Uterus (tissue), 4 donors: Measurements from ENCODE around the gene TSSK2. TPM values are rescaled to one million over a fixed set of nuclear protein-coding genes. Genes with fewer than 3 reads are reported as not detected.

Experiments used
- DNase-seq, 2 donors: peaks; one replicate each; pipeline ENCODE4 v3.0.0-alpha.2; 2019 to 2020
- H3K27ac ChIP-seq, 2 donors: fragments of 200-600 bp; sonication (generic); 1 replicate in 1 of 2; 2 replicates in 1 of 2; pipeline ENCODE4 v1.5.1; 2016 to 2018
- H3K27me3 ChIP-seq, 2 donors: fragments of 200-600 bp; sonication (generic); one replicate each; pipeline ENCODE4 v1.5.1; 2018 to 2019; ENCODE audit warnings: control low read depth in 1 of 2
- H3K36me3 ChIP-seq, 2 donors: fragments of 200-600 bp; sonication (generic); one replicate each; pipeline ENCODE4 v1.5.1; 2019; ENCODE audit warnings: control low read depth in 1 of 2
- H3K4me1 ChIP-seq, 2 donors: fragments of 200-600 bp; sonication (generic); one replicate each; pipeline ENCODE4 v1.5.1; 2018 to 2019; ENCODE audit warnings: control low read depth in 1 of 2
- H3K4me3 ChIP-seq, 2 donors: fragments of 200-600 bp; sonication (generic); 1 replicate in 1 of 2; 2 replicates in 1 of 2; pipeline ENCODE4 v1.5.1; 2018 to 2019; ENCODE audit warnings: mild to moderate bottlenecking in 1 of 2
- H3K9me3 ChIP-seq, 2 donors: fragments of 200-600 bp; sonication (generic); one replicate each; pipeline ENCODE4 v1.5.1; 2019; ENCODE audit warnings: control low read depth in 1 of 2
- POLR2A ChIP-seq, 2 donors: fragments of 450-650 bp; IDR thresholded peaks; one replicate each; pipeline ENCODE4 v1.6.1; 2016; ENCODE audit warnings: antibody characterized with exemption in 2 of 2, mild to moderate bottlenecking in 1 of 2, moderate library complexity in 1 of 2
- intact Hi-C: fragments of 100-400 bp; cut with DNase I; formaldehyde crosslinking; loops from one replicate; pipeline ENCODE4 v1.15.1; 2023; ENCODE audit warnings: low total_unique reads
- total RNA-seq, 4 donors: library from RNA; depleted of rRNA in 3 of 4; stranded (reverse); fragments of >200 nt in 3 of 4; gene quantifications; one replicate each; pipeline versions ENCODE4 v1.1.0 to v1.2.4, GENCODE V29; 2014 to 2023
- TF ChIP-seq, protein P1 (sequence below), 4 experiments: fragments of 200-600 bp in 2 of 4; fragments of 450-650 bp in 2 of 4; sonication (generic) in 2 of 4; IDR thresholded peaks; one replicate each; pipeline ENCODE4 v1.5.1; 2016 to 2019; ENCODE audit warnings: antibody characterized with exemption in 4 of 4, mild to moderate bottlenecking in 2 of 4, moderate library complexity in 1 of 4
- donor health status: DM: yes; HTN: yes; CAD: no.

The TSSK2 gene
- total RNA-seq, 4 donors from 2014 or later, result 0.30 TPM; not detected in 3

DNA sequence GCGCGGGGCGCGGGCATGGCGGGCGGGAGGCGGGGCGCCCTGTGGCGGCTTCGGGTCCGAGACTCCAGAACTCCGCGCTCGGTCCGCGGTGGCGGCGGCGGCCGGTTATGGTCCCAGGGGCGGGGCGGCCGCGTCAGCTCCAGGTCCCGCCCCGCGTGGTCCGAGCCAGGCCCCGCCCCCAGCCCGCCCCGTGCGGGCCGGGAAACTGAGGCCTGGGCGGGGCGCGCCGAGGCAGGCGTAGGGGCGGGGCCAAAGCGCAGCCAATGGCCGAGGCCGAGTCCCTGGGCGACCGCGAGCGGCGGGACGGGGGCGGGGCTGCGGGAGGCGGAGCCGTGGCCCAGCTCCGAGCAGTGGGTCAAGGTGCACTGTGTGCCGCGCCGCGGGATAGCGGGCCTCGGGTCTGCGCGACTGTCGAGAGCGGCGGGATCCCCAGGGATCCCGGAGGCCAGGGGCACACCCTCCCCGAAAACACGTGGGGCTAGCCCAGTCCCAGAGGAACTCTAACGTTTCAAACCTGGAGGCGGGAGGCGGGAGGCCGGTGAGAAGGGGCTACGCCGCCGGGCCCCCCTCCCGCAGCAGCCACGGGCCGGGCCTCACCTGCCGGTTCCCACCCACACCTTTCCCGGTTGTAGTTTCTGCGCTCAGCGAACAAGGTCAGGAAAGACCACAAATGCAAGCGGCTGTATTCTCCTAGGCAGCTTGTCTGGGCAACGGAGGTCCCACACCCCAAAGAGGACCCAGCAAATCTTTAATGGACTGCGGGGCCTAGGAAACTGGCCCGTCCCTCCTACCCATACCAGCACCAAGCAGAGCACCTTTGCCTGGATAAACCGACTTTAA lies 47.8 kb downstream of the TSSK2 start, which contains the start of gene SLC25A1:
Gene SLC25A1 (minus strand): TSS at position 80 of the 840 bp plus-strand sequence. CDS start 63 bp downstream, at position 17.
- Histone ChIP-seq H3K27ac (peak within 1 kb of the TSS; percentile 82 to 94), H3K27me3 (no peaks in the 10 kb centered on the region), H3K9me3 (no peaks in the 10 kb centered on the region), H3K4me3 (peak within 1 kb of the TSS; percentile 44 to 80), H3K36me3 (no peaks in the 10 kb centered on the region), H3K4me1 (peaks cover 0 to 16% of the 10 kb centered on the region in 2 donors)
- intact Hi-C loops, result no loop called here
- peak; percentile 60 to 80 for TF ChIP-seq POLR2A (IDR thresholded peaks at IDR 0.05)
- TF ChIP-seq, protein P1, sequence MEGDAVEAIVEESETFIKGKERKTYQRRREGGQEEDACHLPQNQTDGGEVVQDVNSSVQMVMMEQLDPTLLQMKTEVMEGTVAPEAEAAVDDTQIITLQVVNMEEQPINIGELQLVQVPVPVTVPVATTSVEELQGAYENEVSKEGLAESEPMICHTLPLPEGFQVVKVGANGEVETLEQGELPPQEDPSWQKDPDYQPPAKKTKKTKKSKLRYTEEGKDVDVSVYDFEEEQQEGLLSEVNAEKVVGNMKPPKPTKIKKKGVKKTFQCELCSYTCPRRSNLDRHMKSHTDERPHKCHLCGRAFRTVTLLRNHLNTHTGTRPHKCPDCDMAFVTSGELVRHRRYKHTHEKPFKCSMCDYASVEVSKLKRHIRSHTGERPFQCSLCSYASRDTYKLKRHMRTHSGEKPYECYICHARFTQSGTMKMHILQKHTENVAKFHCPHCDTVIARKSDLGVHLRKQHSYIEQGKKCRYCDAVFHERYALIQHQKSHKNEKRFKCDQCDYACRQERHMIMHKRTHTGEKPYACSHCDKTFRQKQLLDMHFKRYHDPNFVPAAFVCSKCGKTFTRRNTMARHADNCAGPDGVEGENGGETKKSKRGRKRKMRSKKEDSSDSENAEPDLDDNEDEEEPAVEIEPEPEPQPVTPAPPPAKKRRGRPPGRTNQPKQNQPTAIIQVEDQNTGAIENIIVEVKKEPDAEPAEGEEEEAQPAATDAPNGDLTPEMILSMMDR (IDR thresholded peaks at IDR 0.05), result no peak
- peak; percentile 89 to 91 for DNase-seq

DNA sequence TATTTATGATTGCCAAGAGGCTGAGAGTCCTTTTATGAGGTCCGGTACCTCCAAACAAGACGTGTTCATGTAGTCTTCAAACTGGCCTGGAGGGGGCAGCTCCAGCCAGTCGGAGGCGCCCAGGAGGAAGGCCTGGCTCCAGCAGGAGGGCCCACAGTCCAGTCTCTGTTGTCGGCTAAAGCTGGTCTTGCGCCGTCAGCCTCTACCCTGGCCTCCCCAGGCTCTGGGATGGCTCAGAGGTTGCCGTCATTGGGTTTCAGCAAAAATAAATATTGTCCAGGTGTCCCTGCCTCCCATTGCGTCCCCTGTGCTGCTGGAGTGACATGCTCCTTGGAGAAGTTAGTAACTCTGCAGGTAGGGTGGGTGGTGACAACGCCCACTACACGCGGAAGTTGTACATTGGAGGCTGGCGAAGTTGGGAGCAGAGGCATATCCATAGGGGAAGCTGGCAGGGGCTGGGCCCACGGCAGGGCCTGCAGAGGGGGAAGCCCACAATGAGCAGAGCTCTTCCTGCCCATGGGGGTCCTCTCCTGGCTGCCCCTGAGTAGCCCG lies 48.5 kb downstream of the TSSK2 start:
- intact Hi-C loops, result no loop called here

DNA sequence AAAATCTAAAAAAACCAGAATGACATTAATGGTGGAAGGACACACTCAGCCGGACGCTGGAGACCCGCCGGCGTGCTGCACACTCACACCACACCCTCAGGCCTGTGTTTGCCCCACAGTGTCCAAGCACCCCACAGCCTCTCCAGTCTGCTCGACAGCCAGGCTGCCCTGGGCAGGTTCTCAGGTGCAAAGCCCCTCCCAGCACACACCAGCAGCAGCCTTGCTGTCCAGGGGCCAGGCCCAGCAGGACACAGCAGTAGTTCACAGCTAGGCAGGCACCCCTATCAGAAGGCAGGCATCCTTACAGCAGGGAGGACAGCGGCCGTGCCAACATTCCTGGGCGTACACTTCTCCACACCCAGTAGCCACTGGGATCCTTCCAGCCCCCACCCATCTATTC lies 49.1 kb downstream of the TSSK2 start:
- H3K36me3 ChIP-seq, result no peaks in the 10 kb centered on the region
- TF ChIP-seq, protein P1 (IDR thresholded peaks at IDR 0.05), result no peak
- TF ChIP-seq POLR2A (IDR thresholded peaks at IDR 0.05), result no peak
- H3K9me3 ChIP-seq, result no peaks in the 10 kb centered on the region
- H3K27me3 ChIP-seq, result no peaks in the 10 kb centered on the region
- peak overlapping the region in 1 of 2 donors; percentile 94 for H3K27ac ChIP-seq
- DNase-seq, result no peak
- intact Hi-C loops, result no loop called here
- no peak overlapping the region for H3K4me3 ChIP-seq
- peaks cover 0 to 9% of the 10 kb centered on the region in 2 donors for H3K4me1 ChIP-seq

More for the DNA sequence above, 48.5 kb downstream of the TSSK2 start:
- Histone ChIP-seq H3K4me1 (peaks cover 0 to 15% of the 10 kb centered on the region in 2 donors), H3K27ac (peak overlapping the region; percentile 82 to 94), H3K4me3 (peak overlapping the region; percentile 44 to 80), H3K9me3 (no peaks in the 10 kb centered on the region), H3K36me3 (no peaks in the 10 kb centered on the region), H3K27me3 (no peaks in the 10 kb centered on the region)
- TF ChIP-seq, protein P1 (IDR thresholded peaks at IDR 0.05), result peak; percentile 59 to 77 (median 73)
- TF ChIP-seq POLR2A (IDR thresholded peaks at IDR 0.05), result no peak
- peak; percentile 77 to 78 for DNase-seq

DNA sequence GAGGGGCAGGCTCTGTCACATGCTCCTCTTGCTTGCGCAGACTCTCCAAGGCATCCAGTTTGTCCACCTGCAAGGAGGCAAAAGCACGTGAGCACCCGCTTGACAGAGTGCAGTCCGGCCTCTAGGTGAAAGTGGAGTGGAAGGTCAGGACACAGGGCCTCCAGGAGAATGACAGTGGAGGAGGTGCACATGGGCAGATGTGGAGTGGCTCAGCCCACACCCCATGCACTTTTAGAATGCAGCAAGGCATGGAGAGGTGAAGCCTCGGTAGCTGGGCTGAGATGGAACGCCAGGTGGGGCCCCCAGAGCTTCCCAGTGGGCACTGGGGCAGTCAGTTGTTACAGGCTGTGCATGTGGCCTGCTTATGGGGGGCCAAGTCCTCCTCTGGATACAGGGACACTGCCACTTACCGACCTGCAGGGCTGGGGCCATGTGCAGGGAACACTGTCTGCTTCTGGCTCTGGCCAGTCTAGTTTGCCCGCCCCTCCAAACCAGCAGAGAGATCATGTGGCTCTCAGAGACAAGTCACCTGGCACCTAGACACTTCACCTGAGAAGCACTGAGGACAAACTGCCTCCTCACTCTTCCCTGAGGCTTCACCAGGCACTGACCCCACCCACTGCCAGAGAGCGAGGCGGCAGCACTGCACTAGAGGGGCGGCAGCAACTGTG lies 49.8 kb downstream of the TSSK2 start:
- Histone ChIP-seq H3K36me3 (no peaks in the 10 kb centered on the region), H3K9me3 (no peaks in the 10 kb centered on the region), H3K27ac (no peak overlapping the region), H3K4me1 (peaks cover 0 to 9% of the 10 kb centered on the region in 2 donors), H3K4me3 (no peak overlapping the region), H3K27me3 (no peaks in the 10 kb centered on the region)
- no peak for DNase-seq
- intact Hi-C loops, result no loop called here
- TF ChIP-seq, protein P1 (IDR thresholded peaks at IDR 0.05), result no peak
- TF ChIP-seq POLR2A (IDR thresholded peaks at IDR 0.05), result no peak
